IPS-18a (cell line): ENCODE data around the gene DMRT1.

Experiments
- H3K27ac ChIP-seq: one replicate; pipeline ENCODE4 v1.5.1; 2013; ENCODE audit warnings: low read length
- H3K27me3 ChIP-seq: one replicate; pipeline ENCODE4 v1.6.1; 2013; ENCODE audit warnings: mild to moderate bottlenecking, low read length; ENCODE audit not compliant: control insufficient read depth, insufficient read depth
- H3K36me3 ChIP-seq: one replicate; pipeline ENCODE4 v1.6.1; 2013; ENCODE audit warnings: low read depth, low read length; ENCODE audit not compliant: control insufficient read depth
- H3K4me1 ChIP-seq: one replicate; pipeline ENCODE4 v1.6.1; 2013; ENCODE audit warnings: low read depth, low read length; ENCODE audit not compliant: control insufficient read depth
- H3K4me3 ChIP-seq: one replicate; pipeline ENCODE4 v1.5.1; 2013; ENCODE audit warnings: low read length
- H3K9ac ChIP-seq: one replicate; pipeline ENCODE4 v1.6.1; 2013; ENCODE audit warnings: mild to moderate bottlenecking, low read length, moderate library complexity
- H3K9me3 ChIP-seq: one replicate; pipeline ENCODE4 v1.6.1; 2013; ENCODE audit warnings: low read depth, low read length; ENCODE audit not compliant: control insufficient read depth

DMRT1 gene

GRCh38 chr9:929719-930118 is 88.2 kb downstream of the DMRT1 start:
- Histone ChIP-seq H3K4me3 (no peak overlapping the region), H3K4me1 (no peaks in the 10 kb centered on the region), H3K9ac (no peak overlapping the region), H3K36me3 (no peaks in the 10 kb centered on the region), H3K27ac (no peak overlapping the region), H3K27me3 (no peaks in the 10 kb centered on the region), H3K9me3 (no peaks in the 10 kb centered on the region)

GRCh38 chr9:933356-933755 is 91.9 kb downstream of the DMRT1 start:
- no peaks in the 10 kb centered on the region for H3K36me3 ChIP-seq
- no peak overlapping the region for H3K9ac ChIP-seq
- no peak overlapping the region for H3K4me3 ChIP-seq
- H3K9me3 ChIP-seq, result no peaks in the 10 kb centered on the region
- no peak overlapping the region for H3K27ac ChIP-seq
- H3K27me3 ChIP-seq, result no peaks in the 10 kb centered on the region
- H3K4me1 ChIP-seq, result no peaks in the 10 kb centered on the region

- Histone ChIP-seq H3K9ac (no peak overlapping the region), H3K4me3 (no peak overlapping the region), H3K27ac (no peak overlapping the region), H3K27me3 (no peaks in the 10 kb centered on the region), H3K4me1 (no peaks in the 10 kb centered on the region), H3K36me3 (no peaks in the 10 kb centered on the region), H3K9me3 (no peaks in the 10 kb centered on the region)
Measured at GRCh38 chr9:935348-935965, 94.0 kb downstream of the DMRT1 start.

- H3K4me3 ChIP-seq, result no peak overlapping the region
- no peaks in the 10 kb centered on the region for H3K36me3 ChIP-seq
- no peaks in the 10 kb centered on the region for H3K27me3 ChIP-seq
- no peak overlapping the region for H3K27ac ChIP-seq
- H3K9ac ChIP-seq, result no peak overlapping the region
- H3K4me1 ChIP-seq, result peaks cover 7% of the 10 kb centered on the region
- H3K9me3 ChIP-seq, result no peaks in the 10 kb centered on the region
Measured at GRCh38 chr9:942805-943580, 101.5 kb downstream of the DMRT1 start.

- Histone ChIP-seq H3K27ac (no peak overlapping the region), H3K27me3 (no peaks in the 10 kb centered on the region), H3K4me1 (peaks cover 4% of the 10 kb centered on the region), H3K36me3 (no peaks in the 10 kb centered on the region), H3K9ac (no peak overlapping the region), H3K4me3 (no peak overlapping the region), H3K9me3 (no peaks in the 10 kb centered on the region)
Measured at GRCh38 chr9:947985-948384, 106.5 kb downstream of the DMRT1 start.

GRCh38 chr9:948497-948896 is 107.0 kb downstream of the DMRT1 start:
- H3K27me3 ChIP-seq, result no peaks in the 10 kb centered on the region
- no peaks in the 10 kb centered on the region for H3K36me3 ChIP-seq
- H3K9ac ChIP-seq, result no peak overlapping the region
- no peaks in the 10 kb centered on the region for H3K4me1 ChIP-seq
- H3K9me3 ChIP-seq, result no peaks in the 10 kb centered on the region
- H3K27ac ChIP-seq, result no peak overlapping the region
- H3K4me3 ChIP-seq, result no peak overlapping the region

- Histone ChIP-seq H3K36me3 (no peaks in the 10 kb centered on the region), H3K9ac (no peak overlapping the region), H3K27ac (no peak overlapping the region), H3K9me3 (no peaks in the 10 kb centered on the region), H3K4me1 (no peaks in the 10 kb centered on the region), H3K27me3 (no peaks in the 10 kb centered on the region), H3K4me3 (no peak overlapping the region)
Measured at GRCh38 chr9:950139-950538, 108.6 kb downstream of the DMRT1 start.

- Histone ChIP-seq H3K4me1 (no peaks in the 10 kb centered on the region), H3K9ac (no peak overlapping the region), H3K27me3 (no peaks in the 10 kb centered on the region), H3K36me3 (no peaks in the 10 kb centered on the region), H3K9me3 (no peaks in the 10 kb centered on the region), H3K4me3 (no peak overlapping the region), H3K27ac (no peak overlapping the region)
Measured at GRCh38 chr9:952546-952945, 111.0 kb downstream of the DMRT1 start.

GRCh38 chr9:959105-959504 is 117.6 kb downstream of the DMRT1 start:
- no peak overlapping the region for H3K27ac ChIP-seq
- H3K9me3 ChIP-seq, result no peaks in the 10 kb centered on the region
- H3K9ac ChIP-seq, result no peak overlapping the region
- H3K4me1 ChIP-seq, result no peaks in the 10 kb centered on the region
- no peaks in the 10 kb centered on the region for H3K36me3 ChIP-seq
- H3K27me3 ChIP-seq, result peaks cover 8% of the 10 kb centered on the region
- no peak overlapping the region for H3K4me3 ChIP-seq

GRCh38 chr9:959914-960313 is 118.4 kb downstream of the DMRT1 start:
- Histone ChIP-seq H3K9me3 (no peaks in the 10 kb centered on the region), H3K36me3 (no peaks in the 10 kb centered on the region)

GRCh38 chr9:962023-962422 is 120.5 kb downstream of the DMRT1 start:
- Histone ChIP-seq H3K9ac (no peak overlapping the region), H3K27me3 (peaks cover 37% of the 10 kb centered on the region), H3K4me3 (no peak overlapping the region), H3K36me3 (no peaks in the 10 kb centered on the region), H3K9me3 (no peaks in the 10 kb centered on the region), H3K4me1 (peaks cover 6% of the 10 kb centered on the region), H3K27ac (no peak overlapping the region)

More at GRCh38 chr9:959914-960313, 118.4 kb downstream of the DMRT1 start:
- H3K27me3 ChIP-seq, result peaks cover 16% of the 10 kb centered on the region
- no peak overlapping the region for H3K4me3 ChIP-seq
- no peak overlapping the region for H3K9ac ChIP-seq
- H3K27ac ChIP-seq, result no peak overlapping the region
- no peaks in the 10 kb centered on the region for H3K4me1 ChIP-seq

GRCh38 chr9:965497-965896 is 124.0 kb downstream of the DMRT1 start:
- Histone ChIP-seq H3K36me3 (no peaks in the 10 kb centered on the region), H3K27ac (no peak overlapping the region), H3K4me1 (peaks cover 17% of the 10 kb centered on the region), H3K27me3 (peaks cover 72% of the 10 kb centered on the region), H3K4me3 (no peak overlapping the region), H3K9ac (no peak overlapping the region), H3K9me3 (no peaks in the 10 kb centered on the region)
